Measurements from ENCODE around the gene CHGA. TPM values are rescaled to one million over a fixed set of nuclear protein-coding genes. Genes with fewer than 3 reads are reported as not detected.

CHGA gene
- total and polyA plus RNA-seq, 2 of the 13 experiments (the other 11 are each of a cell fraction or from before 2014, with no cell fraction given) = not detected

DNA sequence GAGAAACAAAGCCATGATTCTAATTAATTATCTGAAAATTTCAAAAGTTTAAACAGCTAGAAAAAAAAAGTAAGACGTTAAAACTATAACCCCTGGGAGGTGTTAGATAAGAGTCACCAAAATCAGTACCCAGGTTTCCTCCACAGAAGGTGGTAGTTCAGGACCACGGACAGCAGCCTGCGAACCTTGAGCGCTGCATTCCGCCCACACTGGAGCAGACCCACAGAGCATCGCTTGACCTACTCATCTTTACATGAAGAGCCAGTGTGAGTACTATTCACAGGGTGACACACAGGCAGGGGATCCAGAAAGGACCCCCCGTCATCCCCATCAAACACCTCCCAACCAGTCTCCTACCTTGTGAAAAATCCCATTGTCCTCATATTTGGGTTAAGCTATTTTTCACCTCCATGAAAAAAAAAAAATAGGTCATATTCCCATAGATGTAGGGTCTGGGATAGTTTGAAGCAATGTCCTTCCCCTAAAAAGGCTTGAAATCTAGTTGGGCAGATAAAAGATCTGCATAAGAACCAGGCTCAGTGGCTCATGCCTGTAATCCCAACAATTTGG lies 8.8 kb upstream of the CHGA start (continued):
- TF ChIP-seq, protein P1, sequence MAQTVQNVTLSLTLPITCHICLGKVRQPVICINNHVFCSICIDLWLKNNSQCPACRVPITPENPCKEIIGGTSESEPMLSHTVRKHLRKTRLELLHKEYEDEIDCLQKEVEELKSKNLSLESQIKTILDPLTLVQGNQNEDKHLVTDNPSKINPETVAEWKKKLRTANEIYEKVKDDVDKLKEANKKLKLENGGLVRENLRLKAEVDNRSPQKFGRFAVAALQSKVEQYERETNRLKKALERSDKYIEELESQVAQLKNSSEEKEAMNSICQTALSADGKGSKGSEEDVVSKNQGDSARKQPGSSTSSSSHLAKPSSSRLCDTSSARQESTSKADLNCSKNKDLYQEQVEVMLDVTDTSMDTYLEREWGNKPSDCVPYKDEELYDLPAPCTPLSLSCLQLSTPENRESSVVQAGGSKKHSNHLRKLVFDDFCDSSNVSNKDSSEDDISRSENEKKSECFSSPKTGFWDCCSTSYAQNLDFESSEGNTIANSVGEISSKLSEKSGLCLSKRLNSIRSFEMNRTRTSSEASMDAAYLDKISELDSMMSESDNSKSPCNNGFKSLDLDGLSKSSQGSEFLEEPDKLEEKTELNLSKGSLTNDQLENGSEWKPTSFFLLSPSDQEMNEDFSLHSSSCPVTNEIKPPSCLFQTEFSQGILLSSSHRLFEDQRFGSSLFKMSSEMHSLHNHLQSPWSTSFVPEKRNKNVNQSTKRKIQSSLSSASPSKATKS (CRISPR knock-in tag; IDR thresholded peaks at IDR 0.05) = 0 out of 2 replicates have a peak, but pooled peaks have one; percentile 41
- TF ChIP-seq, protein P2, sequence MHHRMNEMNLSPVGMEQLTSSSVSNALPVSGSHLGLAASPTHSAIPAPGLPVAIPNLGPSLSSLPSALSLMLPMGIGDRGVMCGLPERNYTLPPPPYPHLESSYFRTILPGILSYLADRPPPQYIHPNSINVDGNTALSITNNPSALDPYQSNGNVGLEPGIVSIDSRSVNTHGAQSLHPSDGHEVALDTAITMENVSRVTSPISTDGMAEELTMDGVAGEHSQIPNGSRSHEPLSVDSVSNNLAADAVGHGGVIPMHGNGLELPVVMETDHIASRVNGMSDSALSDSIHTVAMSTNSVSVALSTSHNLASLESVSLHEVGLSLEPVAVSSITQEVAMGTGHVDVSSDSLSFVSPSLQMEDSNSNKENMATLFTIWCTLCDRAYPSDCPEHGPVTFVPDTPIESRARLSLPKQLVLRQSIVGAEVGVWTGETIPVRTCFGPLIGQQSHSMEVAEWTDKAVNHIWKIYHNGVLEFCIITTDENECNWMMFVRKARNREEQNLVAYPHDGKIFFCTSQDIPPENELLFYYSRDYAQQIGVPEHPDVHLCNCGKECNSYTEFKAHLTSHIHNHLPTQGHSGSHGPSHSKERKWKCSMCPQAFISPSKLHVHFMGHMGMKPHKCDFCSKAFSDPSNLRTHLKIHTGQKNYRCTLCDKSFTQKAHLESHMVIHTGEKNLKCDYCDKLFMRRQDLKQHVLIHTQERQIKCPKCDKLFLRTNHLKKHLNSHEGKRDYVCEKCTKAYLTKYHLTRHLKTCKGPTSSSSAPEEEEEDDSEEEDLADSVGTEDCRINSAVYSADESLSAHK (CRISPR knock-in tag; IDR thresholded peaks at IDR 0.05; ENCODE audit: borderline replicate concordance) = peak; percentile 72; the same call in 1 of the 2 replicates
- TF ChIP-seq NCOA2 (CRISPR knock-in tag; IDR thresholded peaks at IDR 0.05) = peak; percentile 57
- peak; percentile 79; the same call in 1 of the 2 replicates for TF ChIP-seq ZSCAN12 (CRISPR knock-in tag; IDR thresholded peaks at IDR 0.05)
- 0 out of 2 replicates have a peak, but pooled peaks have one; percentile 28 for TF ChIP-seq ZNF780A (CRISPR knock-in tag; IDR thresholded peaks at IDR 0.05)
- TF ChIP-seq, protein P3, sequence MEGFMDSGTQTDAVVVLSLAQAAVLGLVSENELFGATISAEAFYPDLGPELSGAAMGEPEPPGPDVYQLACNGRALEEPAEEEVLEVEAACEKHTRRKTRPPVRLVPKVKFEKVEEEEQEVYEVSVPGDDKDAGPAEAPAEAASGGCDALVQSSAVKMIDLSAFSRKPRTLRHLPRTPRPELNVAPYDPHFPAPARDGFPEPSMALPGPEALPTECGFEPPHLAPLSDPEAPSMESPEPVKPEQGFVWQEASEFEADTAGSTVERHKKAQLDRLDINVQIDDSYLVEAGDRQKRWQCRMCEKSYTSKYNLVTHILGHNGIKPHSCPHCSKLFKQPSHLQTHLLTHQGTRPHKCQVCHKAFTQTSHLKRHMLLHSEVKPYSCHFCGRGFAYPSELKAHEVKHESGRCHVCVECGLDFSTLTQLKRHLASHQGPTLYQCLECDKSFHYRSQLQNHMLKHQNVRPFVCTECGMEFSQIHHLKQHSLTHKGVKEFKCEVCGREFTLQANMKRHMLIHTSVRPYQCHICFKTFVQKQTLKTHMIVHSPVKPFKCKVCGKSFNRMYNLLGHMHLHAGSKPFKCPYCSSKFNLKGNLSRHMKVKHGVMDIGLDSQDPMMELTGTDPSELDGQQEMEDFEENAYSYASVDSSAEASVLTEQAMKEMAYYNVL (CRISPR knock-in tag; IDR thresholded peaks at IDR 0.05; ENCODE audit: borderline replicate concordance) = no peak
- TF ChIP-seq, protein P4, sequence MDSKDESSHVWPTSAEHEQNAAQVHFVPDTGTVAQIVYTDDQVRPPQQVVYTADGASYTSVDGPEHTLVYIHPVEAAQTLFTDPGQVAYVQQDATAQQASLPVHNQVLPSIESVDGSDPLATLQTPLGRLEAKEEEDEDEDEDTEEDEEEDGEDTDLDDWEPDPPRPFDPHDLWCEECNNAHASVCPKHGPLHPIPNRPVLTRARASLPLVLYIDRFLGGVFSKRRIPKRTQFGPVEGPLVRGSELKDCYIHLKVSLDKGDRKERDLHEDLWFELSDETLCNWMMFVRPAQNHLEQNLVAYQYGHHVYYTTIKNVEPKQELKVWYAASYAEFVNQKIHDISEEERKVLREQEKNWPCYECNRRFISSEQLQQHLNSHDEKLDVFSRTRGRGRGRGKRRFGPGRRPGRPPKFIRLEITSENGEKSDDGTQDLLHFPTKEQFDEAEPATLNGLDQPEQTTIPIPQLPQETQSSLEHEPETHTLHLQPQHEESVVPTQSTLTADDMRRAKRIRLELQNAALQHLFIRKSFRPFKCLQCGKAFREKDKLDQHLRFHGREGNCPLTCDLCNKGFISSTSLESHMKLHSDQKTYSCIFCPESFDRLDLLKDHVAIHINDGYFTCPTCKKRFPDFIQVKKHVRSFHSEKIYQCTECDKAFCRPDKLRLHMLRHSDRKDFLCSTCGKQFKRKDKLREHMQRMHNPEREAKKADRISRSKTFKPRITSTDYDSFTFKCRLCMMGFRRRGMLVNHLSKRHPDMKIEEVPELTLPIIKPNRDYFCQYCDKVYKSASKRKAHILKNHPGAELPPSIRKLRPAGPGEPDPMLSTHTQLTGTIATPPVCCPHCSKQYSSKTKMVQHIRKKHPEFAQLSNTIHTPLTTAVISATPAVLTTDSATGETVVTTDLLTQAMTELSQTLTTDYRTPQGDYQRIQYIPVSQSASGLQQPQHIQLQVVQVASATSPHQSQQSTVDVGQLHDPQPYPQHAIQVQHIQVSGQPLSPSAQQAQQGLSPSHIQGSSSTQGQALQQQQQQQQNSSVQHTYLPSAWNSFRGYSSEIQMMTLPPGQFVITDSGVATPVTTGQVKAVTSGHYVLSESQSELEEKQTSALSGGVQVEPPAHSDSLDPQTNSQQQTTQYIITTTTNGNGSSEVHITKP (CRISPR knock-in tag; IDR thresholded peaks at IDR 0.05; ENCODE audit: low read depth) = peak; percentile 38; the same call in 1 of the 2 replicates
- TF ChIP-seq, protein P5, sequence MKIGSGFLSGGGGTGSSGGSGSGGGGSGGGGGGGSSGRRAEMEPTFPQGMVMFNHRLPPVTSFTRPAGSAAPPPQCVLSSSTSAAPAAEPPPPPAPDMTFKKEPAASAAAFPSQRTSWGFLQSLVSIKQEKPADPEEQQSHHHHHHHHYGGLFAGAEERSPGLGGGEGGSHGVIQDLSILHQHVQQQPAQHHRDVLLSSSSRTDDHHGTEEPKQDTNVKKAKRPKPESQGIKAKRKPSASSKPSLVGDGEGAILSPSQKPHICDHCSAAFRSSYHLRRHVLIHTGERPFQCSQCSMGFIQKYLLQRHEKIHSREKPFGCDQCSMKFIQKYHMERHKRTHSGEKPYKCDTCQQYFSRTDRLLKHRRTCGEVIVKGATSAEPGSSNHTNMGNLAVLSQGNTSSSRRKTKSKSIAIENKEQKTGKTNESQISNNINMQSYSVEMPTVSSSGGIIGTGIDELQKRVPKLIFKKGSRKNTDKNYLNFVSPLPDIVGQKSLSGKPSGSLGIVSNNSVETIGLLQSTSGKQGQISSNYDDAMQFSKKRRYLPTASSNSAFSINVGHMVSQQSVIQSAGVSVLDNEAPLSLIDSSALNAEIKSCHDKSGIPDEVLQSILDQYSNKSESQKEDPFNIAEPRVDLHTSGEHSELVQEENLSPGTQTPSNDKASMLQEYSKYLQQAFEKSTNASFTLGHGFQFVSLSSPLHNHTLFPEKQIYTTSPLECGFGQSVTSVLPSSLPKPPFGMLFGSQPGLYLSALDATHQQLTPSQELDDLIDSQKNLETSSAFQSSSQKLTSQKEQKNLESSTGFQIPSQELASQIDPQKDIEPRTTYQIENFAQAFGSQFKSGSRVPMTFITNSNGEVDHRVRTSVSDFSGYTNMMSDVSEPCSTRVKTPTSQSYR (CRISPR knock-in tag; IDR thresholded peaks at IDR 0.05; ENCODE audit: borderline replicate concordance) = peak; percentile 47; the same call in 1 of the 2 replicates
- TF ChIP-seq RARA (CRISPR knock-in tag; IDR thresholded peaks at IDR 0.05) = peak; percentile 51; the same call in 1 of the 2 replicates
- TF ChIP-seq ZSCAN21 (CRISPR knock-in tag; IDR thresholded peaks at IDR 0.05; ENCODE audit: borderline replicate concordance) = peak; percentile 58; the same call in 1 of the 2 replicates
